ENCODE data around the gene ADAM19. TPM values are rescaled to one million over a fixed set of nuclear protein-coding genes. Genes with fewer than 3 reads are reported as not detected.

Gene ADAM19
- total RNA-seq, 4 donors from 2014 or later: 2.4 to 25.6 (median 15.3) TPM

GRCh38 chr5:157456301-157456700 lies 119.3 kb downstream of the ADAM19 start:
- Histone ChIP-seq H3K4me3 (no peak overlapping the region), H3K27ac (no peak overlapping the region), H3K4me1 (no peaks in the 10 kb centered on the region), H3K9me3 (no peaks in the 10 kb centered on the region), H3K27me3 (no peaks in the 10 kb centered on the region), H3K36me3 (no peaks in the 10 kb centered on the region)
- no peak for DNase-seq
- intact Hi-C loops (cut with DNase I; ENCODE audit: low total_unique reads): no loop called here
- TF ChIP-seq POLR2A (IDR thresholded peaks at IDR 0.05): no peak
- TF ChIP-seq, protein P1, sequence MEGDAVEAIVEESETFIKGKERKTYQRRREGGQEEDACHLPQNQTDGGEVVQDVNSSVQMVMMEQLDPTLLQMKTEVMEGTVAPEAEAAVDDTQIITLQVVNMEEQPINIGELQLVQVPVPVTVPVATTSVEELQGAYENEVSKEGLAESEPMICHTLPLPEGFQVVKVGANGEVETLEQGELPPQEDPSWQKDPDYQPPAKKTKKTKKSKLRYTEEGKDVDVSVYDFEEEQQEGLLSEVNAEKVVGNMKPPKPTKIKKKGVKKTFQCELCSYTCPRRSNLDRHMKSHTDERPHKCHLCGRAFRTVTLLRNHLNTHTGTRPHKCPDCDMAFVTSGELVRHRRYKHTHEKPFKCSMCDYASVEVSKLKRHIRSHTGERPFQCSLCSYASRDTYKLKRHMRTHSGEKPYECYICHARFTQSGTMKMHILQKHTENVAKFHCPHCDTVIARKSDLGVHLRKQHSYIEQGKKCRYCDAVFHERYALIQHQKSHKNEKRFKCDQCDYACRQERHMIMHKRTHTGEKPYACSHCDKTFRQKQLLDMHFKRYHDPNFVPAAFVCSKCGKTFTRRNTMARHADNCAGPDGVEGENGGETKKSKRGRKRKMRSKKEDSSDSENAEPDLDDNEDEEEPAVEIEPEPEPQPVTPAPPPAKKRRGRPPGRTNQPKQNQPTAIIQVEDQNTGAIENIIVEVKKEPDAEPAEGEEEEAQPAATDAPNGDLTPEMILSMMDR (IDR thresholded peaks at IDR 0.05): no peak

GRCh38 chr5:157455057-157455456 lies 120.5 kb downstream of the ADAM19 start:
- Histone ChIP-seq H3K4me3 (no peak overlapping the region), H3K4me1 (no peaks in the 10 kb centered on the region), H3K9me3 (no peaks in the 10 kb centered on the region), H3K27me3 (no peaks in the 10 kb centered on the region), H3K27ac (no peak overlapping the region), H3K36me3 (no peaks in the 10 kb centered on the region)
- no peak for TF ChIP-seq POLR2A (IDR thresholded peaks at IDR 0.05)
- TF ChIP-seq, protein P1 (IDR thresholded peaks at IDR 0.05): no peak
- DNase-seq: no peak
- intact Hi-C loops (cut with DNase I; ENCODE audit: low total_unique reads): no loop called here

- TF ChIP-seq, protein P1 (IDR thresholded peaks at IDR 0.05): no peak
- no peak for TF ChIP-seq POLR2A (IDR thresholded peaks at IDR 0.05)
- no peak overlapping the region for H3K4me3 ChIP-seq
- intact Hi-C loops (cut with DNase I; ENCODE audit: low total_unique reads): no loop called here
- no peaks in the 10 kb centered on the region for H3K27me3 ChIP-seq
- no peak overlapping the region for H3K27ac ChIP-seq
- no peaks in the 10 kb centered on the region for H3K36me3 ChIP-seq
- no peak for DNase-seq
- H3K4me1 ChIP-seq: no peaks in the 10 kb centered on the region
- no peaks in the 10 kb centered on the region for H3K9me3 ChIP-seq
These were observed 121.3 kb downstream of the ADAM19 start for GRCh38 chr5:157454273-157454672.

- Histone ChIP-seq H3K4me1 (no peaks in the 10 kb centered on the region), H3K27me3 (no peaks in the 10 kb centered on the region), H3K4me3 (no peak overlapping the region), H3K36me3 (no peaks in the 10 kb centered on the region), H3K27ac (no peak overlapping the region), H3K9me3 (no peaks in the 10 kb centered on the region)
- DNase-seq: no peak
- TF ChIP-seq POLR2A (IDR thresholded peaks at IDR 0.05): no peak
- TF ChIP-seq, protein P1 (IDR thresholded peaks at IDR 0.05): no peak
- intact Hi-C loops (cut with DNase I; ENCODE audit: low total_unique reads): no loop called here
These were observed 123.8 kb downstream of the ADAM19 start for GRCh38 chr5:157451806-157452205.

DNA sequence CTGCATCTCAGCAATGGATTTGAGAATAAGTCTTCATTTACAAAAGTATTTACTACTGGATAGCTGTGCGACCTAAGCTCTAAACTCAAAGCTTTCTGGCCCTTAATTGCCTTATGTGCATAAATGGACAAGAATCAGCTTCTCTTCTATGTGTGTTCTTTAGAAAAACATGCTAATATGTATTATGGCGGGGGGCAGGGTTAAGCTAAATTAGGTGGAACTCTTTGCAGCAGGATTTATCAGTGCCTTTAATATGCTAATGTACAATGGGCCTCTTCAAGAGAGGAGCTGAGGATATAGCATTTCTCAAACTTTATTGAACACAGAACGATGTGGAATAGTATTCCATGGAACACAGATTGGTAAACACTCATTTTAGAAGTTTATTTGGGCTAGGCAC lies 125.6 kb downstream of the ADAM19 start:
- no peaks in the 10 kb centered on the region for H3K36me3 ChIP-seq
- no peak overlapping the region for H3K4me3 ChIP-seq
- no peaks in the 10 kb centered on the region for H3K27me3 ChIP-seq
- TF ChIP-seq, protein P1 (IDR thresholded peaks at IDR 0.05): no peak
- no peak for TF ChIP-seq POLR2A (IDR thresholded peaks at IDR 0.05)
- intact Hi-C loops (cut with DNase I; ENCODE audit: low total_unique reads): no loop called here
- no peaks in the 10 kb centered on the region for H3K9me3 ChIP-seq
- no peaks in the 10 kb centered on the region for H3K4me1 ChIP-seq
- DNase-seq: no peak
- no peak overlapping the region for H3K27ac ChIP-seq

Measured in uterus (tissue), 4 donors.